SK-N-SH (cell line): ENCODE measurements around the gene USP32. TPM values are rescaled to one million over a fixed set of nuclear protein-coding genes. Genes with fewer than 3 reads are reported as not detected.

ENCODE experiments used
- CTCF ChIA-PET: fragments of 300-600, 350-600 bp; formaldehyde crosslinking; extraction: SDS; loops from one replicate; lab custom pipeline; 2021; lab: Yijun Ruan, JAX
- POLR2A ChIA-PET: fragments of 350-600 bp; sonication (Branson Sonifier 250); formaldehyde crosslinking; extraction: SDS; loops from one replicate; lab custom pipeline; 2020; ENCODE audit warnings: antibody characterized with exemption, inconsistent platforms; lab: Yijun Ruan, JAX
- DNase-seq: peaks from one replicate; pipeline ENCODE4 v3.0.0; 2012
- H2AFZ ChIP-seq: fragments of 200-600 bp; sonication (generic); 2 replicates; pipeline ENCODE4 v1.8.1; 2016; ENCODE audit warnings: antibody characterized with exemption, mild to moderate bottlenecking, low read depth
- H3F3A ChIP-seq: fragments of 200-600 bp; sonication (generic); replicated peaks from 2 replicates; pipeline ENCODE3; 2016; ENCODE audit warnings: antibody characterized with exemption, mild to moderate bottlenecking; ENCODE audit not compliant: insufficient read depth
- H3K27ac ChIP-seq, 2 experiments: fragments of 200-500 bp in 1 of 2; fragments of 200-600 bp in 1 of 2; sonication (Bioruptor generic) in 1 of 2; sonication (generic), shearing (Covaris generic) in 1 of 2; 2 replicates each; pipeline versions ENCODE4 v1.5.1 to v1.6.1; 2014 to 2016; ENCODE audit warnings: low read depth in 2 of 2, inconsistent platforms in 1 of 2, low read length in 1 of 2, mild to moderate bottlenecking in 1 of 2, mixed read lengths in 1 of 2
- H3K27me3 ChIP-seq: fragments of 200-600 bp; sonication (generic), shearing (Covaris generic); 2 replicates; pipeline ENCODE4 v1.6.1; 2016; ENCODE audit warnings: mixed run types; ENCODE audit not compliant: insufficient read depth
- H3K36me3 ChIP-seq, 2 experiments: fragments of 200-500 bp in 1 of 2; fragments of 200-600 bp in 1 of 2; sonication (Bioruptor generic) in 1 of 2; sonication (generic) in 1 of 2; replicated peaks in 1 of 2; 2 replicates each; pipeline versions ENCODE3 to v1.5.1; 2014 to 2016; ENCODE audit warnings: low read length in 1 of 2, mild to moderate bottlenecking in 1 of 2; ENCODE audit not compliant: insufficient read depth in 2 of 2, control insufficient read depth in 1 of 2
- H3K4me1 ChIP-seq, 2 experiments: fragments of 200-500 bp in 1 of 2; fragments of 200-600 bp in 1 of 2; sonication (Bioruptor generic) in 1 of 2; sonication (generic), shearing (Covaris generic) in 1 of 2; 2 replicates each; pipeline versions ENCODE4 v1.5.1 to v1.6.1; 2014 to 2016; ENCODE audit warnings: low read depth in 1 of 2, low read length in 1 of 2, mixed run types in 1 of 2; ENCODE audit not compliant: insufficient read depth in 2 of 2, control insufficient read depth in 1 of 2
- H3K4me2 ChIP-seq: fragments of 200-600 bp; sonication (generic), shearing (Covaris generic); 2 replicates; pipeline ENCODE4 v1.6.1; 2017; ENCODE audit warnings: mixed run types
- H3K4me3 ChIP-seq, 2 experiments: fragments of 200-500 bp in 1 of 2; fragments of 200-600 bp in 1 of 2; sonication (Bioruptor generic) in 1 of 2; sonication (generic), shearing (Covaris generic) in 1 of 2; 2 replicates each; pipeline versions ENCODE4 v1.5.1 to v1.8.1; 2014 to 2016; ENCODE audit warnings: low read depth in 2 of 2, inconsistent platforms in 1 of 2, low read length in 1 of 2, mild to moderate bottlenecking in 1 of 2, mixed read lengths in 1 of 2, moderate library complexity in 1 of 2
- H3K79me2 ChIP-seq: fragments of 200-600 bp; sonication (generic); 2 replicates; pipeline ENCODE4 v1.8.1; 2017; ENCODE audit warnings: mild to moderate bottlenecking; ENCODE audit not compliant: insufficient read depth
- H3K9ac ChIP-seq: fragments of 200-600 bp; sonication (generic); 2 replicates; pipeline ENCODE4 v1.6.1; 2017; ENCODE audit warnings: mixed run types
- H3K9me2 ChIP-seq: fragments of 200-600 bp; sonication (generic); 2 replicates; pipeline ENCODE4 v1.6.1; 2017; ENCODE audit warnings: mixed run types
- H3K9me3 ChIP-seq: fragments of 200-600 bp; sonication (generic); 2 replicates; pipeline ENCODE4 v1.6.1; 2017; ENCODE audit warnings: mixed run types, mild to moderate bottlenecking, moderate library complexity
- H4K20me1 ChIP-seq: fragments of 200-600 bp; sonication (generic); 2 replicates; pipeline ENCODE4 v1.6.1; 2017; ENCODE audit warnings: mild to moderate bottlenecking, mixed run types; ENCODE audit not compliant: insufficient read depth
- CHD2 ChIP-seq: fragments of 150-350 bp; IDR thresholded peaks from 2 replicates; pipeline ENCODE4 v1.6.1; 2018; ENCODE audit warnings: low read length; ENCODE audit not compliant: partially characterized antibody
- ELF1 ChIP-seq: IDR thresholded peaks from 2 replicates; pipeline ENCODE4 v1.4.0; 2012
- EP300 ChIP-seq, 2 experiments: IDR thresholded peaks; 2 replicates each; pipeline versions ENCODE4 v1.4.0 to v1.6.1; 2012; ENCODE audit warnings: borderline replicate concordance in 1 of 2, low read depth in 1 of 2, low read length in 1 of 2
- EZH2phosphoT487 ChIP-seq: fragments of 200-600 bp; sonication (generic); IDR thresholded peaks from 2 replicates; pipeline ENCODE4 v1.6.1; 2017; ENCODE audit warnings: low read depth, mixed run types, mild to moderate bottlenecking, antibody characterized with exemption, moderate library complexity, borderline replicate concordance
- FOXJ3 ChIP-seq: sonication (generic); formaldehyde crosslinking; IDR thresholded peaks from 2 replicates; pipeline ENCODE4 v1.5.1; 2020; ENCODE audit warnings: mild to moderate bottlenecking, missing genetic modification reagents
- GABPA ChIP-seq: IDR thresholded peaks from 2 replicates; pipeline ENCODE4 v1.4.0; 2012; ENCODE audit warnings: low read depth, mild to moderate bottlenecking
- JUND ChIP-seq: IDR thresholded peaks from 2 replicates; pipeline ENCODE4 v1.4.0; 2012
- MEF2A ChIP-seq: IDR thresholded peaks from 2 replicates; pipeline ENCODE4 v1.4.0; 2012; ENCODE audit warnings: low read depth, borderline replicate concordance
- POLR2AphosphoS5 ChIP-seq: IDR thresholded peaks from 2 replicates; pipeline ENCODE4 v1.6.1; 2012; ENCODE audit warnings: low read depth, low read length
- RAD21 ChIP-seq: IDR thresholded peaks from 2 replicates; pipeline ENCODE4 v1.6.1; 2012; ENCODE audit warnings: mild to moderate bottlenecking, low read length
- RCOR1 ChIP-seq: fragments of 150-350 bp; IDR thresholded peaks from 2 replicates; pipeline ENCODE4 v1.6.1; 2017; ENCODE audit warnings: antibody characterized with exemption, low read length
- RFX5 ChIP-seq: IDR thresholded peaks from 2 replicates; pipeline ENCODE4 v1.6.1; 2012; ENCODE audit warnings: mild to moderate bottlenecking, improper control_type of control experiment, low read length
- RXRA ChIP-seq: IDR thresholded peaks from 2 replicates; pipeline ENCODE4 v1.4.0; 2012; ENCODE audit warnings: low read depth, mild to moderate bottlenecking, borderline replicate concordance
- TEAD4 ChIP-seq: IDR thresholded peaks from 2 replicates; pipeline ENCODE4 v1.4.0; 2012; ENCODE audit warnings: mild to moderate bottlenecking, borderline replicate concordance; ENCODE audit not compliant: insufficient read depth
- YY1 ChIP-seq: IDR thresholded peaks from 2 replicates; pipeline ENCODE4 v1.4.0; 2012; ENCODE audit warnings: low read depth, mild to moderate bottlenecking
- WGBS: methylation state at CpG from one replicate; pipeline ENCODE4 v1.1.6; 2017; ENCODE audit warnings: low lambda C conversion rate; 5-methylcytosine and 5-hydroxymethylcytosine counted together
- polyA plus RNA-seq, 3 experiments: library from polyadenylated mRNA; depleted of rRNA; stranded (reverse); fragments of >200 nt; gene quantifications; 2 replicates each; pipeline ENCODE4 v1.2.3, GENCODE V29; 2012
- TF ChIP-seq, protein P1 (sequence below): IDR thresholded peaks from 2 replicates; pipeline ENCODE4 v1.6.1; 2012; ENCODE audit warnings: mild to moderate bottlenecking, low read depth, low read length, moderate library complexity
- TF ChIP-seq, protein P2 (sequence below): fragments of 150-350 bp; IDR thresholded peaks from 2 replicates; pipeline ENCODE4 v1.6.1; 2016; ENCODE audit warnings: mild to moderate bottlenecking, low read depth, low read length
- TF ChIP-seq, protein P3 (sequence below): fragments of 200-600 bp; sonication (generic); IDR thresholded peaks from 2 replicates; pipeline ENCODE4 v1.6.1; 2017; ENCODE audit warnings: antibody characterized with exemption, mild to moderate bottlenecking, moderate library complexity
- TF ChIP-seq, protein P4 (sequence below): IDR thresholded peaks from 2 replicates; pipeline ENCODE4 v1.4.0; 2012; ENCODE audit warnings: low read depth
- TF ChIP-seq, protein P5 (sequence below): fragments of 150-350 bp; IDR thresholded peaks from 2 replicates; pipeline ENCODE4 v1.6.1; 2017; ENCODE audit warnings: antibody characterized with exemption, low read length, low read depth, borderline replicate concordance

USP32 gene
- polyA plus RNA-seq, 1 of the 3 experiments (the other 2 are of a cell fraction) = 25.6 TPM

DNA sequence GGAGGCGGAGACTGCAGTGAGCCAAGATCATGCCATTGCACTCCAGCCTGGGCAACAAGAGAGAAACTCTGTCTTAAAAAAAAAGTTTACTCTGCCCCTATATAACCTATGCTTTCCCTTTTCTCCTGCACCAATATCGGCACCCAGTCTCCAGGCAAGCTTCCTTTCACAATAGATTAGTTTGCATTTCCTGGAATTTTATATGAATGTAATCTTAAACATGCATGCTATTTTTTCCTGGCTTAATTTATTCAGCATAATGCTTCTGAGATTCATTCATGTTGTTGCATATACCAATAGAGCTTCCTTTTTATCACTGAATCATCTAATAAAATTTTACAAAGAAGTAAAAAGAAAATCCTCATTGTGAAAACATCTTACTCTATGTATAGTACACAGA lies 59.4 kb downstream of the USP32 start:
- no peak overlapping the region for H3K4me3 ChIP-seq
- H4K20me1 ChIP-seq = peaks cover 12% of the 10 kb centered on the region
- 0 out of 4 replicates have a peak overlapping the region, but pooled peaks of 1 of the 2 experiments have one; percentile 4 for H3K27ac ChIP-seq
- peaks cover 12% of the 10 kb centered on the region for H3F3A ChIP-seq
- peaks cover 10 to 15% of the 10 kb centered on the region in 2 experiments; a peak in 3 of 4 replicates for H3K4me1 ChIP-seq
- POLR2A ChIA-PET = no interaction called here
- no peak for DNase-seq
- no peak overlapping the region; the same call in 1 of the 2 replicates for H3K4me2 ChIP-seq
- no peak overlapping the region for H2AFZ ChIP-seq
- CTCF ChIA-PET = interaction anchor here (0.7 to 1.8 kb wide), 3 partner anchors 12 to 102 kb away, joined by 3 to 6 read pairs (median 3); no protein-coding TSS in a partner anchor
- no peaks in the 10 kb centered on the region for H3K9me3 ChIP-seq
- H3K36me3 ChIP-seq = peaks cover 0 to 26% of the 10 kb centered on the region in 2 experiments
- no peaks in the 10 kb centered on the region for H3K27me3 ChIP-seq
- H3K79me2 ChIP-seq = peaks cover 67% of the 10 kb centered on the region
- TF ChIP-seq RXRA (no peak), POLR2AphosphoS5 (no peak), RFX5 (no peak), GABPA (no peak), CHD2 (no peak), TEAD4 (no peak), ELF1 (no peak), YY1 (no peak), MEF2A (no peak), RCOR1 (no peak), EP300 (IDR thresholded peaks at IDR 0.05; ENCODE audit: borderline replicate concordance in 1 of 2, low read depth in 1 of 2, low read length in 1 of 2) (no peak), JUND (no peak), RAD21 (no peak), EZH2phosphoT487 (no peak), FOXJ3 (CRISPR knock-in tag) (no peak)
- TF ChIP-seq, protein P1, sequence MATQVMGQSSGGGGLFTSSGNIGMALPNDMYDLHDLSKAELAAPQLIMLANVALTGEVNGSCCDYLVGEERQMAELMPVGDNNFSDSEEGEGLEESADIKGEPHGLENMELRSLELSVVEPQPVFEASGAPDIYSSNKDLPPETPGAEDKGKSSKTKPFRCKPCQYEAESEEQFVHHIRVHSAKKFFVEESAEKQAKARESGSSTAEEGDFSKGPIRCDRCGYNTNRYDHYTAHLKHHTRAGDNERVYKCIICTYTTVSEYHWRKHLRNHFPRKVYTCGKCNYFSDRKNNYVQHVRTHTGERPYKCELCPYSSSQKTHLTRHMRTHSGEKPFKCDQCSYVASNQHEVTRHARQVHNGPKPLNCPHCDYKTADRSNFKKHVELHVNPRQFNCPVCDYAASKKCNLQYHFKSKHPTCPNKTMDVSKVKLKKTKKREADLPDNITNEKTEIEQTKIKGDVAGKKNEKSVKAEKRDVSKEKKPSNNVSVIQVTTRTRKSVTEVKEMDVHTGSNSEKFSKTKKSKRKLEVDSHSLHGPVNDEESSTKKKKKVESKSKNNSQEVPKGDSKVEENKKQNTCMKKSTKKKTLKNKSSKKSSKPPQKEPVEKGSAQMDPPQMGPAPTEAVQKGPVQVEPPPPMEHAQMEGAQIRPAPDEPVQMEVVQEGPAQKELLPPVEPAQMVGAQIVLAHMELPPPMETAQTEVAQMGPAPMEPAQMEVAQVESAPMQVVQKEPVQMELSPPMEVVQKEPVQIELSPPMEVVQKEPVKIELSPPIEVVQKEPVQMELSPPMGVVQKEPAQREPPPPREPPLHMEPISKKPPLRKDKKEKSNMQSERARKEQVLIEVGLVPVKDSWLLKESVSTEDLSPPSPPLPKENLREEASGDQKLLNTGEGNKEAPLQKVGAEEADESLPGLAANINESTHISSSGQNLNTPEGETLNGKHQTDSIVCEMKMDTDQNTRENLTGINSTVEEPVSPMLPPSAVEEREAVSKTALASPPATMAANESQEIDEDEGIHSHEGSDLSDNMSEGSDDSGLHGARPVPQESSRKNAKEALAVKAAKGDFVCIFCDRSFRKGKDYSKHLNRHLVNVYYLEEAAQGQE = no peak
- TF ChIP-seq, protein P2, sequence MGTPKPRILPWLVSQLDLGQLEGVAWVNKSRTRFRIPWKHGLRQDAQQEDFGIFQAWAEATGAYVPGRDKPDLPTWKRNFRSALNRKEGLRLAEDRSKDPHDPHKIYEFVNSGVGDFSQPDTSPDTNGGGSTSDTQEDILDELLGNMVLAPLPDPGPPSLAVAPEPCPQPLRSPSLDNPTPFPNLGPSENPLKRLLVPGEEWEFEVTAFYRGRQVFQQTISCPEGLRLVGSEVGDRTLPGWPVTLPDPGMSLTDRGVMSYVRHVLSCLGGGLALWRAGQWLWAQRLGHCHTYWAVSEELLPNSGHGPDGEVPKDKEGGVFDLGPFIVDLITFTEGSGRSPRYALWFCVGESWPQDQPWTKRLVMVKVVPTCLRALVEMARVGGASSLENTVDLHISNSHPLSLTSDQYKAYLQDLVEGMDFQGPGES = no peak
- TF ChIP-seq, protein P3, sequence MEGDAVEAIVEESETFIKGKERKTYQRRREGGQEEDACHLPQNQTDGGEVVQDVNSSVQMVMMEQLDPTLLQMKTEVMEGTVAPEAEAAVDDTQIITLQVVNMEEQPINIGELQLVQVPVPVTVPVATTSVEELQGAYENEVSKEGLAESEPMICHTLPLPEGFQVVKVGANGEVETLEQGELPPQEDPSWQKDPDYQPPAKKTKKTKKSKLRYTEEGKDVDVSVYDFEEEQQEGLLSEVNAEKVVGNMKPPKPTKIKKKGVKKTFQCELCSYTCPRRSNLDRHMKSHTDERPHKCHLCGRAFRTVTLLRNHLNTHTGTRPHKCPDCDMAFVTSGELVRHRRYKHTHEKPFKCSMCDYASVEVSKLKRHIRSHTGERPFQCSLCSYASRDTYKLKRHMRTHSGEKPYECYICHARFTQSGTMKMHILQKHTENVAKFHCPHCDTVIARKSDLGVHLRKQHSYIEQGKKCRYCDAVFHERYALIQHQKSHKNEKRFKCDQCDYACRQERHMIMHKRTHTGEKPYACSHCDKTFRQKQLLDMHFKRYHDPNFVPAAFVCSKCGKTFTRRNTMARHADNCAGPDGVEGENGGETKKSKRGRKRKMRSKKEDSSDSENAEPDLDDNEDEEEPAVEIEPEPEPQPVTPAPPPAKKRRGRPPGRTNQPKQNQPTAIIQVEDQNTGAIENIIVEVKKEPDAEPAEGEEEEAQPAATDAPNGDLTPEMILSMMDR = no peak
- TF ChIP-seq, protein P4, sequence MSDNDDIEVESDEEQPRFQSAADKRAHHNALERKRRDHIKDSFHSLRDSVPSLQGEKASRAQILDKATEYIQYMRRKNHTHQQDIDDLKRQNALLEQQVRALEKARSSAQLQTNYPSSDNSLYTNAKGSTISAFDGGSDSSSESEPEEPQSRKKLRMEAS = no peak
- TF ChIP-seq, protein P5, sequence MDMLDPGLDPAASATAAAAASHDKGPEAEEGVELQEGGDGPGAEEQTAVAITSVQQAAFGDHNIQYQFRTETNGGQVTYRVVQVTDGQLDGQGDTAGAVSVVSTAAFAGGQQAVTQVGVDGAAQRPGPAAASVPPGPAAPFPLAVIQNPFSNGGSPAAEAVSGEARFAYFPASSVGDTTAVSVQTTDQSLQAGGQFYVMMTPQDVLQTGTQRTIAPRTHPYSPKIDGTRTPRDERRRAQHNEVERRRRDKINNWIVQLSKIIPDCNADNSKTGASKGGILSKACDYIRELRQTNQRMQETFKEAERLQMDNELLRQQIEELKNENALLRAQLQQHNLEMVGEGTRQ = no peak
- H3K9ac ChIP-seq = no peak overlapping the region
- no peaks in the 10 kb centered on the region for H3K9me2 ChIP-seq
- WGBS = 80% methylated on average over 2 of the region's 2 CpGs
